Retina (tissue), 1 donor: ENCODE results near the gene MORN4.
"Not testable (repeated sequence)": the region's sequence is repeated elsewhere in the genome, so short reads cannot be mapped to it uniquely, and the experiment has no call there.

Experiments used
- DNase-seq: peaks from one replicate; pipeline ENCODE4 v3.0.0-alpha.2; 2016

The MORN4 gene

GRCh38 chr10:97632949-97633884 is at the start of gene MORN4:
MORN4 (minus strand) TSS chr10:97633500; CDS start chr10:97619653, 13,847 bp downstream.
- peak; percentile 98 for DNase-seq

DNA sequence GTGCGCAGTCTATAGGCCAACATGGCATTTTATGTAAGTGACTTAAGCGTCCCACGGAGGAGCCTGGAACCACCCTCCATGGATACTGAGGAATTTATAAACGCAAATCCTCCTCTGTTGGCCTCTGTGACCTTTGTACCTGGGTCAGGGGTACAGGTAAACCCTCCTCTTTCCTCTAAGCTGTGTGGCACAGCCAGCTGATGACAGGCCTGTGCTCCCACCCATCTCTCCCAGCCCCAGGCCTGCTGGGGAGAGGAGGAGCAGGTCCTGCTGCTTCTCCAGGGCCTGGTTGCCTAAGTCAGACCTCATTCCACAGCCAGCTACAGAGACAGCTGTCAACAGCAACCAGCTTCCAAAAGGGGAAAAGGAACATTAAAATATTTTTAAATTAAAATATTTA is 48.7 kb upstream of the MORN4 start:
- no peak for DNase-seq

- no peak for DNase-seq
Observed at GRCh38 chr10:97679594-97679993, 46.3 kb upstream of the MORN4 start.

GRCh38 chr10:97676770-97677581 is 43.7 kb upstream of the MORN4 start:
- DNase-seq, result peak; percentile 47

GRCh38 chr10:97675222-97675621 is 41.9 kb upstream of the MORN4 start:
- DNase-seq, result no peak

- DNase-seq, result no peak
Observed at GRCh38 chr10:97673736-97674525, 40.6 kb upstream of the MORN4 start.

DNA sequence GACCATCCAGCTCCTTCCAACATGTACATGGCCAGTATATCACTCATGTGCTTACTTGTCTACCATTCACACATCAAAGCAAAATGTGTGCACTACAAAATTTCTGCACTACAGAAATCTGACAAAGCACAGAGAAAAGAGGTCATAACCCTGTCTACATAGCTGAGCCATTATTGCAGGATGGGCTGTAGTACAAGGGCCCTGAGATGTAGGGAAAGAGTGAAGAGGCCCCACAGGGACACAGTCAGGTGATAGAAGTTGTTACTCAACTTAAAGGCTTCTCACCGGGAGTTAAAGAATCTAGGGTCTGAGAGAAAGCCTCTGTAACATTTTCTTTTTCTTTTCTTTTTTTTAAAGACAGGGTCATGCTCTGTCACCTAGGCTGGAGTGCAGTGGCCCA is 36.3 kb upstream of the MORN4 start:
- DNase-seq, result no peak

GRCh38 chr10:97667463-97667862 is 34.2 kb upstream of the MORN4 start:
- DNase-seq, result no peak

GRCh38 chr10:97666992-97667391 is 33.7 kb upstream of the MORN4 start:
- DNase-seq, result no peak

GRCh38 chr10:97664282-97664850 is 31.1 kb upstream of the MORN4 start:
- DNase-seq, result no peak

DNA sequence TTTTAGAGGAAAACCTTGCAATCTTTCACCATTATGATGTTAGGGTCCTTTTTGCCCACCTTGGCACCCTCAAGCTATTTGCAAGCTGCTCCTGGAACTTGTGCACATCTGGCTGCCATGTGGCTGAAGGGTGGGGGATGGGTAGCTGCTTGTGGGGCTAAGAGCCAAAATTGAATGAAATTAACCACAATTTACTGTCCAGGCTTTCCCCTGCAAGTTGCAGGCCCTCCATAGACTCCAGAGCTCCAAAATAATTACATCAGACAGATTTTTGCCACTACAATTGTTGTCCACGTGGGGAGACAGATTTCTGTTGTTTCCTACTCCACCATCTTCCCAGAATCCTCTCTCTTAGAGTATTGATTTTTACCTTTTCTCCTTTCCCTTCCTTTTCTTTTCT is 26.3 kb upstream of the MORN4 start:
- DNase-seq, result no peak

GRCh38 chr10:97656777-97657176 is 23.5 kb upstream of the MORN4 start:
- DNase-seq, result no peak

DNA sequence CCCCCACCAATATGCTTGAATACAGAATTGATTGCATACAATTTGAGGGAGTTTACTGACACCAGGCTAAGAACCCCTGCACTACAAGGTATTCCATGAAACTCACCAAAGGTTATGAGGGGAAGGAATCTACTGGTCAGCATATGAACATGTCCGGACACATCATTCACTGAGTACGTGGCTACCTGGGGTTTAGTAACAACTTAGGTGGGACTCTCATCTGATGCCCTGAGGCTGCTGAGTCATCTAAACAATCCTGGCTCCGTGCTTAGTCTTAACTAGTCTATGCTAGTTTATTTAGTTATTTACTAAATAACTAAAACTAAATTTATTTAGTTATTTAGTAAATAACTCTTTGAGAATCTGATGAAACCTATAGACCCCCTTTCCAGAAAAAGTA is 18.5 kb upstream of the MORN4 start:
- DNase-seq, result no peak

DNA sequence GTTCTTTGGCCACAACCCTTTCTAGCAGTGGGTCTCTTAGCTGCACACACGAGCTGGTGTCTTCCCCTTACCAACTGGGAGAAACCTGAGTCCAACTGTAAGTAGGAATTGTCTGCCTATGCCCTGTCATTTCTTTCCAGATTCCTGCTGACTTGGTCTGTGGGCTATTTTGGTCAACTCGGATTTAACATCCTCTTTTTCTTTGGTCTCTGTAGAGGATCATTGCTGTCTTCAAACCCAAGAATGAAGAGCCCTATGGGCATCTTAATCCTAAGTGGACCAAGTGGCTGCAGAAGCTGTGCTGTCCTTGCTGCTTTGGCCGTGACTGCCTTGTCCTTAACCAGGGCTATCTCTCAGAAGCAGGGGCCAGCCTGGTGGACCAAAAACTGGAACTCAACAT is 17.4 kb upstream of the MORN4 start:
- DNase-seq, result no peak

DNA sequence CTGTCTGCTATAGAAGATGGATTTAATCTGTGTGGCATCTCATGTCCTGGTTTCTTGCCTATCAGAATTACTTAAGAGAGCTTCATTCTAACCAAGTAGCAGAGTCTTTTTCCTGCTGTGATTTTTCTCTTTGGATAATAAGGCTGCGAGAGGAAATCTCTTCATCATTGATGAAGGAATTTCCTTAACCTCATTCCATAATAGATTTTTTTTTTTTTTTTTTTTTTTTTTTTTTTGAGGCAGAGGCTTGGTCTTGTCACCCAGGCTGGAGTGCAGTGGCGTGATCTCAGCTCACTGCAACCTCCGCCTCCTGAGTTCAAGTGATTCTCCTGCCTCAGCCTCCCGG is 16.1 kb upstream of the MORN4 start:
- DNase-seq, result not testable (repeated sequence)

GRCh38 chr10:97648562-97649404 is 15.5 kb upstream of the MORN4 start:
- no peak for DNase-seq

DNA sequence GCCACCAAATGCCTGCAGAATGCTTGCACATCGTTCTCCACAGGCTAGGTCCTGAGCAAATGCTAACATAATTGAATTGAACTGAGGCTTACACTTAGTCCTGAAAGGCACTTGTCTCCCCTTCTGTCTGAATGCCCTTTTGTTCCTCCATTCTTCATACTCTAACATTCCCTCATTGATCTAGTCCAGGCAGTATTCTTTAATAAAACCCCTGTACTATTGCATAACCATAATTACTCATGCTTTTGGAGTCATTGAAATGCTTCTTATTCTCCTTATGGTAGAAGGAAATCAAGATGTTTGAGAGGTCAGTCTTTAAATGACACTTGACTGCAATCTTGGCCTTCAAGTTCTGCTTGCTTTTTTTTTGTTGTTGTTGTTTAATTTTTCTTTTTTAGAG is 14.3 kb upstream of the MORN4 start:
- DNase-seq, result no peak

- DNase-seq, result no peak
Observed at GRCh38 chr10:97644936-97645335, 11.6 kb upstream of the MORN4 start.

- no peak for DNase-seq
Observed at GRCh38 chr10:97643441-97643985, 10.2 kb upstream of the MORN4 start.

DNA sequence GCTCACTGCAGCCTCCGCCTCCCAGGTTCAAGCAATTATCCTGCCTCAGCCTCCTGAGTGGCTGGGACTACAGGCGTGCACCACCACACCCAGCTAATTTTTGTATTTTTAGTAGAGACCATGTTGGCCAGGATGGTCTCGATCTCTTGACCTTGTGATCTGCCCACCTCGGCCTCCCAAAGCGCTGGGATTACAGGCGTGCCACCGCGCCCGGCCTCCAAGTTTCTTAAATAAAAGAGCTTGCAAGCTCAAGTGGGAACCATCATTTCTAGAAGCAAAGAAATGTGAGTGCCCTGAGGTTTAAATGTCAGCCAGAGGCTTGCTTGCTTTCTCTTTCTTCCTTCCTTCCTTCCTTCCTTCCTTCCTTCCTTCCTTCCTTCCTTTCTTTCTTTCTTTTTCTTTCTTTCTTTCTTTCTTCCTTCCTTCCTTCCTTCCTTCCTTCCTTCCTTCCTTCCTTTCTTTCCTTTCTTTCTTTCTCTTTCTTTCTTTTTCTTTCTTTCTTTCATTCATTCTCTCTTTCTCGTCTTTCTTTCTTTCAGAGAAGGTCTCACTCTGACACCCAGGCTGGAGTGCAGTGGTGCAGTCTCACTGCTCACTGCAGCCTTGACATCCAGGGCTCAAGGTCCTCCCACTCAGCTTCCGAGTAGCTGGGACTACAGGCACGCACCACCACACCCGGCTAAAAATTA is 9.3 kb upstream of the MORN4 start:
- not testable (repeated sequence) for DNase-seq
